Stimulated activated CD4-positive, alpha-beta T cell treated with anti-CD3 and anti-CD28 coated beads, TNF-alpha, amount 100 ng/mL, for 48 hours (primary cell): Measurements from ENCODE around the gene SIPA1L3.
A peak's percentile ranks its signal among the peaks of the same experiment; 100 is the strongest.

ENCODE experiments used
- DNase-seq, 3 donors: peaks; one replicate each; pipeline ENCODE4 v3.0.0-alpha.2; 2020; ENCODE audit warnings: low read depth in 3 of 3

The SIPA1L3 gene

DNA sequence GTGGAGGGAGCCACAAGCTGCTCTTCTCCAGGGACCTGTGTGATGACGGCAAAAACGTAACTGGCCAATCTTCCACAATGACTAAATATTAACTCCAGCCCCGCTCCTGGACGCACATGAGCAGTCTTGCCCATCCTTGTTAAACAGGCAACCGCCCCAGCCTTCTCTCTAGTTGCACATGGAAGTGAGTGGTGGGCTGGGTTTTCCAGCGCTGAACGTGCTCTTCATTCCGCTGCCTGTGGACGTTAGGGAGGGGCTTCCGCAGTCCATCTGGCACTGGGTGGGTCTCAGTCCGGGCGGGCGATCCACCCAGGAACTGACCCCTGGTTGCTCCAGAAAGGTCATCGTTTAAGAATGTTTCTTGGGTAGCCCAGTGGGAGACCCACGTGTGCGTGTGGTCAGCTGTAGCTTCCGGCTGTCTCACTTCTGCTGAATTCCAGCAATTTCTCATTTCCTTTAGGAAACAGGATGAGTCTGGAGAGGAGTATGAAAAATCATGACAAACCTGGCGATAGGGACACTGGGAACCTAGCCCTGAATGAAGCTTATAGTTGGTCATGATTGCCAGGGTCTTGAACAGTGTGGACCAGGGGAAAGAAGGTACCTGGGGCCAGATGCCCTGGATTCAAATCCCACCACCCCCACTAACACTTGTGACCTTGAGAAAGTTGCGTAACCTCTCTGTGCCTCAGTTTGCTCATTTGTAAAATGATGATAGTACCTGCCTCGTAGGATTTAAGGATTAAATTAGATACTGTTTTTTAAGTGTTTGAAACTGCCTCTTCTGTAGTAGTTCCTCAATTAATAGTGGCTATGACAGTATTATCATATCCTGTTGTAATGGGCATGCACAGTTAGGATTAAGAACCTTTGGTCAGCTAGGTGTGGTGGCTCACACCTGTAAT, 92.6 kb downstream of the SIPA1L3 start:
- no peak for DNase-seq

DNA sequence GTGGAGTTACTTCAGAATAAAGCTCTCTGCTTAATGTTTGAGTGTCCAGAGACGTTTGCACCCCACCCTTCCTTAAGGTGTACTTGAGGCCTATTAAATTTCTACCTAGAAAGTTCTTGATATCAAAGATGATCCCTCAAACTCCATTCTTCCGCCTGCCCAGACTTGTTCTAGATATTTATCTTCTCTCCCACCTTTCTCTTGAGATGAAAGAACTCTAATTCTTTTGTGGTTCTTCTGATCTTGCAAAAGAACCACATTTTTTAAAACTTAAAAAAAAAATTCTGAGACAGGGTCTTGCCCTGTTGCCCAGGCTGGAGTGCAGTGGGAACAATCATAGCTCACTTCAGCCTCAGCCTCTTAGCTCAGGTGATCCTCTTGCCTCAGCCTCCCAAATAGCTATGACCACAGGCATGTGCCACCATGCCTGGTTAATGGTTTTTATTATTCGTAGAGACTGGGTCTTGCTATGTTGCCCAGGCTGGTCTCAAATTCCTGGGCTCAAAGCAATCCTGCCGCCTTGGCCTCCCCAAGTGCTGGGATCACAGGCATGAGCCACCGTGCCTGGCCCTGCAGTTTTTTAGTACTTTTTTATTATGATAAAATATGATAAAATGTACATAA, 94.3 kb downstream of the SIPA1L3 start:
- no peak for DNase-seq

DNA sequence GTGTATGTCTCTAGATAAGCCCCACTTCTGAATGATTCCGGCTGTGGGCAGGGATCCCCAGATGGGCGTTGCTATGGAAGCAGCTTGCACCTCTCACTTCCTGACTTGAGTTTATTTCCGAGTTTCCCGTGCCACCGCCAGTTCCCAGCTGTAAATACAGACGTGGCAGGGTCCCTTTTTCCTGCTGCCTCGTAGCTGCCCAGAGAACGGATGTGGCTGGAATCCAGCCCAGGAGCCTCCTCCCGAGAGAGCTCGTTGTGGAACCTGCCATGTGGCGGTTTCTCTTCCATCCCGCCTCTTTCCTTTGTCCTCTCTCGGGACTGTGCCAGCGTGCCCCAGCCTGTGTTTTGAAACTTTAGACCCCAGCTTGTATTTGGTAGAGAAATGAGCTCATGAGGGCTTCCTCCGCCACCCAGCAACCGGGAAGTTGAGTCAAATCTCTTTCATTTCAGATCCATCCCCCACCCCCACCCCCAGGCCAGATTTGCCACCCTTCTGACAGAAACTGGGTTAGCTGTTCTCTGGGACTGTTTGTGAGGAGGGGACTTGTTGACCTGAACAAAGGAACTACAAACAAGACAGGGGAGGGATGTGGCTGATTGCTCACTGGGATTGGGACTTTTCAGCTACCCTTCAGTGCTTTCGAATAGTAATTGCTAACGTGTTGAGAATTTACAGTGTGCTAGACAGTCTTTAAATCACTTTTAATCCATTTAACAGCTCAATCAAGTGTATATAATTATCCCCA, 96.6 kb downstream of the SIPA1L3 start:
- DNase-seq, result peak in 1 of 3 donors; percentile 43

DNA sequence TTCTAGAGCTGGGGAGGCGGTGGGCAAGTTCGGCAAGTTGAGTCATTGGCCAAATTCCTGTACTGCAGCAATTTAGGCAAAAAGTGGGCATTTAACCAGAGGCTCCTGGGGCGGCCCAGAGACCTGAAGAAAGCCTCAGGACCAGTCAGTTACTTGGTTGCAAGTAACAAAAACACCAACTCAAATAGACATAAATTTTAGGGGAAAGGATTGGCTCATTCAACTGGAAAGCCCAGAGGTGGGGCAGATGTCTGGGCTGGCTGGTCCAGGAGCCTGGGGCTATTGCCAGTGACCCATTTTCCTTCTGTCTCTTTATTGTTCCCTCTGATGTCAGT, 97.1 kb downstream of the SIPA1L3 start:
- no peak for DNase-seq

DNA sequence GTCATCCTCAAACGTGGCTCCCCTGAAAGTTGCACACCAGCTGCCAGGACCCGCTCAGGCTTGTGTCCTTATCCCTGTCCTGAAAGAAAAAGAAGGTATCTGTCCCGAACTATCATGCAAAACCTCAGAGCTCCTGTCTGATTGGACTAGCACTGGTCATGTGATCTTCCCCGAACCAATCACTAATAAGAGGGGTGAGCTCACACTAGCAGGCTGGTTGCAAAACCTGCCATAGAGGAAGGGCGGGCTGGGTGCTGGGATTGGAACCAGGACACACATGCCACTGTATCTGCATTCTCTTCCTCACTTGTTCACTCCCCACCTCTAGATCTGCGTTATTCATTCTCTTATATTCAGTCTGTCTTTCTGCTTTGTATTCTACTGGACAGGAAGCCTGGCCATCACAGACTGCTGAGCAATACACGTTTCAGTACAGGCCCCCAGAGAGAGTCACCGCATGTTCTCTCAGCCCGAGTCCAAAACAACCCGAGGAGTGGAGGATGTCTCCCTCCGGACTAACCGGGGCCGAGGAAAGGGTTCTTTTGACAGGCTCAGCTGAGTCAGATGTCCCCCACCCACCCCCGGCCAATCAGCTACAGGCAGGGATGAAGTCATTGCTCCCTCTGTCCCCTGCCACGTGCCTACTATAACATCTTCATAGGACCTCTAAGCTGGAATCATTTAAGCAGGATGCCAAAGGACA, 97.7 kb downstream of the SIPA1L3 start:
- no peak for DNase-seq

DNA sequence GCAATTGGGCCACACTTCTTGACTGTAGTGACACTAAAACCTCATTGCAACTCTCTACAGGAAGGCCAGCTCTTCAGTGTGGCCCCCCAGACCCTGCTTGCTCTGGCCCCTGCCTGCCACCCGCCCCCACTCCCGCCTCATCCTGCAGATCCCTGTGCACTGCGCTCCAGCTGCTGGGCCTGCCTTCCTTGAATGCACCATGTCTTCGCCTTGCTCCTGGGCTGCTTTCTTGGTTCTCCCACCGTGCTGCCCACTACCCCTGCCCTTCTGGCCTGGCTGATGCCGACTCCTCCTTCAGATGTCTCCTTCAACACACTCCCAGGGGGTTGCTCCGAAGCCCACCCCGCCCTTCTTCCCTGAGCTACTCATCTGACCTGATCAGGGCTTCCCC, 98.2 kb downstream of the SIPA1L3 start:
- no peak for DNase-seq

DNA sequence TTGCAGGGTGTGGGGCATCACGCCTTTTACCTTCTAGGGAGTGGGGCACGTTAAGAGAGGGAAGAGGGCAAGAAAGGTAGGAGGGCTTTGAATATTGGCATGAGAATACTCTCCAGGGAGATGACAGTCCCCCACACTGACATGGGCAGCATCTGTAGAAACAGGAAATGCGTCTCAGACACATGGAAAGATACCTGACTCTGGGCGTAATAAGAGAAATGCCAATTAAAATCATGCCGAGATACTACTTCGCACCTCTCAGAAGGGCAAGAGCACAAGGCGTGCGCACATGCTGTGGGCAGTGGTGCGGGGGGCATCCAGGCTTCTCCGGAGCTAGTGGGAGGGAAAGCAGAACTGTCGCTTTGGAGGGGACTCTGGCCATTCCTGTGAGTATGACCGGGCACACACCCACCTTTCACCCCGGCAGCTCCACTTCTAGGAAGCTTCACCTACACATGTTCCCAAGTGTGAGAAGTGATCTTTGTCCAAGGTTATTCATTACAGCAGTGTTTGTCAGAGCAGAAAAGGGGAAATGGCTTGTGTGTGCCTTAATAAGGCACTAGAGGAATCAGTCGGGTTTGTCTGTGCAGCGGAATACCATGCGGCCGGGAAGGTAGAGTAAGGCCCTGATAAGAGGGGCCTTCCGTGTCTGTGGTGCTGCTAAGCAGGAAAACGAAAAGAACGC, 99.5 kb downstream of the SIPA1L3 start:
- DNase-seq, result no peak

DNA sequence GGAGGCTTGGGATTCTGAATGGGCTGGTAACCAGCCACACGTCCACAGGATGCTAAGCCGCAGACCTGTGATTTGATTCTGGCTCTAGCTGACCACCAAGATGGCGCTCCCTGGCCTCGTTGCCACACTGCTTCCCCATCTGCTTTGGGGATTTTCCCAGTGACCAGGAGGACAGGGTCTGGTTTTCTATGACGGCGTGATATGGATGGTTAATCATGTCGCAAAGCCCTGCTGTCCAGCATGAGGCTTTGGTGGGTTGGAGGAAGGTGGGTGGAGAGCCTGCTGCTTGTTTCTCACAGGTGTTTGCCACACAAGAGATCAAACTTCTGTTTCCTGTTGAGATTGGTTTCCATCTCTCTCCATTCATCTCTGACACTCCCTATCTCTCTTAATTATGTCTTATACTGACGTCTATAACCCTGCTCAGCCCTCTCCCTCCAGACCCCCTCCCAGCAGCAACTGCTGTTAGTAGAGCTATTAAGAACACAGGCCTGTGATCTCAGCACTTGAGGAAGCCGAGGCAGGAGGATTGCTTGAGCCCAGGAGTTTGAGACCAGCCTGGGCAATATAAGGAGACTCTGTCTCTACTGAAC, 102.7 kb downstream of the SIPA1L3 start:
- no peak for DNase-seq

DNA sequence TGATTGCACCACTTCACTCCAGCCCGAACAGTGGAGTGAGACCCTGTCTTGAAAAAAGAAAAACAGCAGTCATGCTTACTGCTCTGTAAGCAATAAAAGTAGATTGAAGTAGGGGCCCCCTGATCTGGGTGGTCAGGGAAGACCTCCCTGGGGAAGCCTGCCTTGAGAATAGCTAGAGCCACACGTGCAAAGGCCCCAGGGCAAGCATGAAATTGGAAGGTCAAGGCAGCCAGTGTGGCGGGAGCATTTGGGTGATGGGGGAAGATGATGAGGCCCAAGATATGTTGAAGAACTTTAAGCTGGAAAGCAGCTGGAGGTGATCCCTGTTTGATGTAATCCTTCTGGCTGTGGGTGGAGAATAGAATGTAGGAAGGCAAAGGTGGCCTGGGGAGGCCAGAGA, 104.4 kb downstream of the SIPA1L3 start:
- no peak for DNase-seq

DNA sequence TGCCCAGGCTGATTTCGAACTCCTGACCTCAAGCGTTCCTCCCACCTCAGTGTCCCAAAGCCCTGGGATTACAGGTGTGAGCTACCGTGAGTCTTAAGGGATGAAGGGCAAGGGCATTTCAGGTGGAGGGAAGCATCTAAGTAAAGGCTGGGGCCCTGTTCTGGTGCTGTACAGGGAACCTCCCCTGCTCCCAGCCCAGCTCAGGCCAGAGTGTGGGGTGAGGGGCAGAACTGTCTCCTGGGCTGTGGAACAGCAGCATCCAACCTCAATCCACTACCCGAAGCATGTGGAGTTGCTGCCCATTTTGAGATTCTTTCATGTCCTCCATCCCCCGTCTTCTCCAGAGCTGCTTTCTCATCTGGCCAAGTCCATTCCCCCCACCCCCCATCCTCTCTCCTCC, 105.3 kb downstream of the SIPA1L3 start:
- no peak for DNase-seq

DNA sequence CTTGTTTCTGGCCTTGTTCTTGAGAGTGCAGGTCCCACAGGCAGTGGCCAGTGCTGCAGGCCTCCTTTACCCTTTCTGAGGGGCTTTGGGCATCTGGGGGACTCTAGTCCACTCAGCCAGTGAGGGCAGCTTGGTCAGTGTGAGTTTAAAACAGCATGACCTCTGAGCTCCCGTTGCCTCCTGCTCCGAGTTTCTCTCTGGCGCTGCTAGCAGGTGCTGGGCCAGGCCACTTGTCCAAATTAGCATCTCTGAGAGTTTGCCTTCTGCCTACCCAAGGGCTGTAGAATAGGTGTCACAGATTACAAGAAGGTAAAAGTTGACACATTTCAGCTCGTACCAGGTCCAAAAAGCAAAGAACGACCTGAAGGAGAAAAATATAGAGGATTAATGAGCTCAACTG, 105.9 kb downstream of the SIPA1L3 start:
- no peak for DNase-seq

DNA sequence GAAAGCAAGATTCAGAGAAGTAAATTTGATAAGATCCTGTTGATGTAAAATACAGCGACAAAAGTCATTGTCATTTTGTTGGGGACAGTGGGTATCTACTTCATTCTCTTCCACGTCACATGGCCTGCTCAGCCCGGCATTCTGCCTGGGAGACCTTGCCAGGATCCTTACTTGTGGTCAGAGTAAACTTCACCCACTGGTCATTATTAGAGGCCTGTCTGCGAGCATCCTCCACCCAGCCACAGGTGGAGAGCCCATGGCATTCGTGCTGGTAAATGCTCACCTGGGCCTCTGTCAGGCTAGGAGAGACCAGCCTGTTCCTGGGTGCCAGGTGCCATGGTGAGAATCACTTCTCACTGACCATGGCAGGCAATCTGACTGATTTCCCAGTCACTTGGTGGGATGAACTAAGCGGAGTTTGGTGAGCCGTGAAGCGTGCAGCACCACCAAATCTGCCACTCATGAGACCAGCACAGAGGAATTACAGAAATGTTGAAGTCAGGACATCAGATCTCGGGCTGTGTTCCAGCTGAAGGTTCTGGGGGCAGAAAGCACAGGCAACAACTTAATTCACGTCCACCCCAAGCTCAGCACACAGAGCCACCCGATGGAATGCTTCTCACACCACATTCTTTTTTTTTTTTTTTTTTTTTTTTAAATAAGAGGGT, 107.0 kb downstream of the SIPA1L3 start:
- no peak for DNase-seq

DNA sequence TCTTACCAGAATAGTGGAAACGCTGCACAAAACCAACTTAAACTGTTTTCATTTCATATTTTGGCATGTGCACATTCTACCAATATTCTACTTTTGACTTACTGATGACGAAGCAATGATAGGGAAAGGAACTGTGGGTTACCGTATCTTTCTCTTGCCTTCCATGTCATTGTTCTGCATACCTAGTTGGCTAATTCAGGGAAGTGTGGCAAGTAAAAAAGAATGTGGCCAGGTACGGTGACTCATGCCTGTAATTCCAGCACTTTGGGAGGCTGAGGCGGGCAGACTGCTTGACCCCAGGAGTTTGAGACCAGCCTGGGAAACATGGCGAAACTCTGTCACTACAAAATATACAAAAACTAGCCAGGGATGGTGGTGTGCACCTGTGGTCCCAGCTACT, 108.2 kb downstream of the SIPA1L3 start:
- DNase-seq, result no peak

DNA sequence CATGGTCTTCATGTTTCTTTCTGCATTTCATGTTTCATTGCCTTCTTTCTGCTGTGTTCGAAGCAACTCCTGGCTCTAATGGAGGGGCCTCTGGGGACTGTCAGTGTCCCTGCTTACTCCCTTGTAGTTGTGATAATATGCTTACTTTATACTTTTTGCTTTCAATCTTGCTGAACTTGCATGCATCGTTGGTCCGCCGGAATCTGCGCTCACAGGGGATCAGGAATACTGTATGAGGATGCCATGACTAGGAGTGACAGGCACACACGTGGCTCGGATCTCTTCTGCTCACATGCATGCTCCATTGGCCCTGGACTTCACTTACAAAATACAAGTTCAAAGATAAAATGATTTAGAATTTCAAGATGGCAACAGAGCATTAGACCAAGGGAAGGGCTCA, 108.8 kb downstream of the SIPA1L3 start:
- no peak for DNase-seq

DNA sequence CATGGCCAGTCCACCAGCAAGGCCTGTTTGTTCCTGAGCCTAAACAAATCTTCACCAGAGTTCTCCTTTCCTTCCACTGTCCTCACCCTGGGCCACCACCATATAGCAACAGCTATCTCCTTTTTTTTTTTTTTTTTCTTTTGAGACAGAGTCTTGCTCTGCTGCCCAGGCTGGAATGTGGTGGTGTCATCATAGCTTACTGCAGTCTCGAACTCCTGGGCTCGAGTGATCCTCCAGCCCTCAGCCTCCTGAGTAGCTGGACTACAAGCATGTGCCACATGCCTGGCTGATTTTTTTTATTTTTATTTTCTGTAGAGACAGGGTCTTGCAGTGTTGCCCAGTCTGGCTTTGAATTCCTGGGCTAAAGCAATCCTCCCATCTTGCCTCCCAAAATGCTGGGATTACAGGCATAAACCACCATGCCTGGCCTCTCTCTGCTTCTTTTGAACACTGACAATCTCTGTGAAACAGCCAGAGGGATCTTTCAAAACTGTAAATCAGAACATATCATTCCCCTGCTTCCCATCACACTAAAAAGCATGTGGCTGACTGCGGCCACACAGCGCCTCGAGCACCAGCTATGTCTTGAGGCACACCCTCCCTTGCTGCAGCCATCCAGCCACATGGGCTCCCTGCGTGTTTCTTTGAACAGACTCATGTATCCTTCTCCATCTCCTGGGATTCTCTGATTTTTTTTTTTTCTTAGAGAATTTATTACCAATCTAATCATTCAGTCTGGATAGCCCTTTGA, 110.6 kb downstream of the SIPA1L3 start:
- DNase-seq, result no peak

DNA sequence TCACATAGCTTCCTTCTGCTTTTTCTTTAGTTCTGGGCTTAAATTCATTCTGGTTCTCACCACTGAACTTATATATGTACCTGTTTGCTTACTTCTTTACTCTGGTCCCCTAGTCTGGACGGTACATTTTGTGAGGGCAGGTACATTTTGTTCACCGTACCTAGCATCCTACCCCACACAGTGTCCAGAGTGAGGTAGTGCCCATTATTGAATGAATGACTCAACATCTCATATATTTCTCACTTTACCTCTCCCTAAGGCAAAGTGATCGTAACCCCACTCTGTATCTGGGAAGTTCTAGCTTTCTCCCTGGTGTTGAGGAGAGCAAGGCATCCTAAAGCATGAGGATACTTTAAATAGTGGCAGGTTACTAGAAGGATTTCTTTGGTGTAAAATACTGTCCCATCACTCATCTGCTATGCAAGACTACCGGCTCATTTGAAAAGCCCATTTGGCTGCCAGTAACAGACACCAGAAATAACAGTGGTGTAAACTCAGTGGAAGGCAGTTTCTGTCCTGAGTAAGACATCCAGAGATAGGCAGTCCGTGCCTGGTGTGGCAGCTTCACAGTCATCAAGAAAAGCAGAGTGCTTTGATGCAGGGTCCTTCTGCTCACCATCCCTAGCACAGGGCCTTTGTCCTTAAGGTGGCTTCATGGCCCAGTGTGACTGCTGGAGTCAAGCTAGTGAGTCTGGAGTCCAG, 111.8 kb downstream of the SIPA1L3 start:
- DNase-seq, result no peak

DNA sequence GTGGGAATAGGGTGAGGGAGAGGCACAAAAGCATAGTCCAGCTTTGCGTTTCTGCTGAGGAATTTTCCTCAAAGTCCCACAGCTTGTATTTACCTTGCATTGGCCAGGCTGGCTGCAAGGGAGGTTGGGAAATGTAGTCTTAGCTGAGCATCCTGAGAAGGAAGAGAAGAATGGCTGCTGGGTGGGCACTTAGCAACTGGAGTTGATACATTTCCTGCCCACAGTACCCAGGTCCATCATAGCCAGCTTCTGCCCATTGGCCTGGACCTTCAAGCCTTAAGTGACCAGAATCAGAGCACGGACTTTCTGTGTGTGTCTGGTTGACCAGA, 112.4 kb downstream of the SIPA1L3 start:
- no peak for DNase-seq

DNA sequence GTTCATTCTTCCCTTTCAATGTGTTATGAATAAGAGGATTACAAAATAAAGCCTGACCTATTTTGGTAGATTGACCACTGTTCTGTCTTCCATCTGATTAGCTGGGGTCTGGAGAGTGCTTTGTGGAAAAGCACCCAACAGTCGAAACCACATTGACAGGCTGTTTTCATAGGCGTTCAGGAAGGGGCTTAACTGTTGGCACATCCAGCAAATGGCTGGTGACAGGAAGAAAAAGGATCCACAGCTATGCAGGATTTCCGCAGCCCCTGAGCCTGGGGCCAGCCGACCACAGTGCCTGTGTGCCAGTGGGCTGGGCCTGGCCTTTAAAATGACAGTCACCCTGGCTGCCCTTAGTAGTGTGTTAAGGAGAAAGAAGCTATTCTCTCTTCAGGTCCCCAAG, 113.3 kb downstream of the SIPA1L3 start:
- DNase-seq, result no peak

DNA sequence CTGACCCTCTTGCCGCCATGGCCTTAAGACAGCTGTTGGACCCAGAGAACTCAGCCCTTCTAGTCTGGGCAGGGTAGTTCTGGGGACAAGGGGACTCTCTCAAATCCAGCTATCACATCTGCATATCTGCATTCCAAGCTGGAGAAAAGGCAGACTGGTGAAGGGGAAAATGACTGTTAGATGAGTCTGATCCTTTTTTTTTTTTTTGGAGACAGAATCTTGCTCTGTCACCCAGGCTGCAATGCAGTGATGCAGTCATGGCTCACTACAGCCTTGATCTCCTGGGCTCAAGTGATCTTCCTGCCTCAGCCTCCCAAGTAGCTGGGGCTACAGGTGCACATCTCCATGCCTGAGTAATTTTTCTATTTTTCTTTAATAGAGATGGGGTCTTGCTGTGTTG, 114.3 kb downstream of the SIPA1L3 start:
- DNase-seq, result no peak
